HG03457 (cell line): ENCODE measurements around the gene IER5.
"Not testable (repeated sequence)": the region's sequence is repeated elsewhere in the genome, so short reads cannot be mapped to it uniquely, and the experiment has no call there.

Experiments
- ATAC-seq: cut with Tn5 transposase; IDR thresholded peaks from one replicate; pipeline ENCODE4 v1.9.1; 2021; ENCODE audit warnings: moderate number of reproducible peaks; ENCODE audit not compliant: unreplicated experiment

IER5 gene

DNA sequence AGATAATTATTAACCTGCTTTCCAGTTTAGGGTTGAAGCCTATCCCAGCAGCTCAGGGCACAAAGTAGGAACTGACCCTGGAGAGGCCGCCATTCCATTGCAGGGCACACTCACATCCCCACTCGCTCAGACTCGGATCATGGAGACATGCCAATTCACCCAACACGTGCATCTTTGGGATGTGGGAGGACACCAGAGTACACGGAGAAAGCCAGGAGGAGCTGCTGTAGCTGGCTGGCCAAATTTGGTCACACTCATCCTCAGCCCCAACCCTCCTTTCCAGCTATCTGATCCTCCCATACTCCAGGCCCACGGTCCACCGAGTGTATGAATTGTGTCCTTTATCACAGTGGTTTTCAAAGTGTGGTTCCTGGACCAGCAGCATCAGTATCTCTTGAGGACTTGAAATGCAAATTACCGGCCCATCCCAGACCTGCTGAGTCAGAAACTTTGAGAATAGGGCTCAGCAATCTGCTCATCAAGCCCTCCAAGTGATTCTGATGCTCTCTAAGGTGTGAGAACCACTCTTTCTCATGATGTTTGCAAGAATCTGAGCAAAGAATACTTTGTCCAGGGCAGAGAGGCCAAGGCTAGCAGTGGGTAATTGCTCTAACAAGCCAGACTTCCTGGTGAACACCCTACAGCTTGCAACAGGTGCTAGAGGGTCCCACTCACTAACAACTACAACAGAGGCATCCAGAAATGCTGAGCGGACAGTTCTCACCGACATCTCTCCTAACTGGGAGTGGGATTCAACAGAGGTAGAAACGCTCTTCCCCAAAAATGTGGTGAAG is 26.3 kb downstream of the IER5 start:
- ATAC-seq: no peak

DNA sequence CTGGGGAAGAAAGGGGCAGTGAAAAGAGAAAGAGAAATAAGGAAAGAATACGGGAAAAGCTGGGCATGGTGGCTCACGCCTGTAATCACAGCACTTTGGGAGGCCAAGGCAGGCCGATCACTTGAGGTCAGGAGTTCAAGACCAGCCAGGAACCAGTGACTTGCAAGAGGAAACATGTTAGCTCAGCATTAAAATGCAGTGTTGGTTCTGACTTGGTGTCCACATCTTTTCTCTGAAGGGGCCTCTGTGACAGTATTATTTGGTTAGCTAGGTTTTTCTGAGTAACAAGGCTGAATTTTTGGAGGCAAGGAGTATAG is 26.8 kb downstream of the IER5 start:
- ATAC-seq: no peak

DNA sequence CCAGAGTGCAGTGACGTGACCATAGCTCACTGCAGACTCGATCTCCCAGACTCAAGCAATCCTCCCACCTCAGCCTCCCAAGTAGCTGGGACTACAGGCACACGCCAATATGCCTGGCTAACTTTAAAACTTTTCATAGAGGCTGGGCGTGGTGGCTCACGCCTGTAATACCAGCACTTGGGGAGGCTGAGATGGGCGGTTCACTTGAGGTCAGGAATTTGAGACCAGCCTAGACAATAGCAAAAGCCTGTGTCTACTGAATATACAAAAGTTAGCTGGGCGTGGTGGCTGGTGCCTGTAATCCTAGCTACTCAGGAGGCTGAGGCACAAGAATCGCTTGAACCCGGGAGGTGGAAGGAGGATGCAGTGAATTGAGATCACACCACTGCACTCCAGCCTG is 27.5 kb downstream of the IER5 start:
- not testable (repeated sequence) for ATAC-seq

DNA sequence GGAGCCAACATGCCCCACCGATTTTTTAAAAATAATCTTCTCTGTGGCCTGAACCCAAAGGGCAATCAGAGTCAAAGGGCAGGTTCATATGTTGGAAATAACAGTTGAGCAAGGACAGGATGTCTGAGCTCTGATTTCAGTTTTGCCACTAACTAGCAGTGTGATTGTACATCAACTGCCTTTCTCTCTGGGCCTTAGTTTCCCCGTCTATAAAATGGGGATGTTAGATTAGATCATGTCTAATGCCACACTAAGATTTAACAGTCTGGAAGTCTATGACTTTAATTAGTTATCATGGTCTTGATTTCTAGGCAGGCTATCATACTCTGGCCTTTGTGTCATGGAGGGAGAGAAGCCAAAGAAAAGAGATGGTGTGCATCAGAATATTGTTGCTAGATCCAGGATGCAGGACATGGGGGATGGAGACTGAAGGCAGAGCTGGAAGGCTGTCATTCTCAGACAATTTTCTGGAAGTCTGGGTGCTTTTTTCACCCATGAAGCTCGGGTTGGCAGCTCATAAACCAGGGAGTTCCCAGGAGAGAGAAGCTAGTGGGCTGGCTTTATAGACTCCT is 28.4 kb downstream of the IER5 start:
- ATAC-seq: no peak

DNA sequence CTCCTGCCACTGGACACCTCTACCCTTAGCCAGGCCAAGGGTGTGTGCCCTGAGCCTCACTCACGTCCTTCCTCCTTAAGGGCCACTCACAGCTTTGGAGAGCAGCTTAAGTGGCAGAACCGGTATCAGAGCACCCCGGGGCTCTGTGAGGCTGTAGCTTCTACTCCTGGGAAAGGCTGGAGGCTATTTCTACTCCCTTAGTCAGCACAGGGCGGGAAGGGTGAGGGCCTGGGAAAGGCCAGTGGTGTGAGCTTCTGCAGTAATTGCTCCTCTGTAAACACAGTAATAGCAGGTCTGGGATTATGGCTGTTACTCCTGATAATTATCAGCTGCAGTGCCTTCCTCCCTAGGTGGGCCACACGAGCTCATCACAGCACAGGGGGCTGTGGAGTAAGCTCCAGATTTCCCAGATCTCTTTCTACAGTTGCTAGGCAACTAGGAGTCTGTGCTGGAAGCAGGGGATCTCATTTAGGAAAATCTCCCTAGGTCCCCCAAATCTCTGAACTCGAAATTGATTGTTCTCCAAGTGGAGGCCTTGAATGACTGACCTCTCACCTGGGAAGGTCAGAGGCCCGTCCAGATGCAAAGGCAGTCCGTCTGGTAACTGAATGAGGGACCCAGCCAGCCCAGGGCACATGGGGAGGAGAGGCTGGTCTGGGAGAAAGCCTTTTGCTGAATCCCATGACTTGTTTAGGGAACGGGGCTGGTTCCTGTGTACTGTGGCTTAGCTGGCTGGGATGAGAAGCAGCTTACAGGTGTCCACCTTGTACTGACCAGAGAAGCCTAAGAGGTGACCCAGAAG is 29.3 kb downstream of the IER5 start:
- ATAC-seq: no peak

DNA sequence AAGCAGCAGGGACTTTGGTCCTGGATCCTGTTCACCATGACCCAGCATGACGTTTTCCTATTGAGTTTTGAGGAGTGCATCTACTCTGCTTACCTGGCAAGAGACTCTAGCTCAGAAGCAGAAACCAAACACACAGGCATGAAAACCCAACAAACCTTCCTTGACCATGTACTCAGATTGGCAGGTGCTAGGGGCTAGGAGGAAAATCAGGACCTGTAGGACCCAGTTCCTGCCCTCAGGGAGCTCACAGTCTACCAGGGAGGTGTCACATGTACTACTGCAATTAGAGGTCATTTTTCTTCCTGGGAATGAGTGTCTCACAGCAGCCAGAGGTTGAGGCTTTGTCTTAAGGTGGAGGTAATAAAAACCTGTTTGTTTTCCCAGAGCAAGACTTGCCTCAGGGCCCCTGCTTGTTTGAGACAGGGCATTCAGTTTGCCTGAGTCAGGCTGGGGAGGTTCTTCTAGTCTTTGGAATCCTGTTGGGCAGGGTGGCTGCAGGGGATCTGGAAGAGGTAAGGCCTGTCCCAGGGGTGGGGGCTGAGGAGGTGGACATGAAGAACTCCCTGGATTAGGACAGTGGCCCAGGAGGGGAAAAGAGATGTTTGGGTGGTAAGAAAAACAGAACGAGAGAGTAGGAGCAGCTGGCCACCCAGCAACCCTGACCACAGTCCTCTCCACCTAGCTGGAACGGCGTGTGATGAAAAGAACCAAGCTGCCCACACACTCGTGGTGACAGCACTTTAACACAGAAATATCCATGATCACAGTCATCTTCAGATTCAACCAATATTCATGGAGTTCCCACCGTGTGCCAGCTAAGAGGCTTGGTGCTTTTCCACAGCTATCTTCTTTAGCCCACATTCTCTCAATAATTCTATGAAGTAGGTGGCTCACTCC is 30.8 kb downstream of the IER5 start:
- no peak for ATAC-seq

DNA sequence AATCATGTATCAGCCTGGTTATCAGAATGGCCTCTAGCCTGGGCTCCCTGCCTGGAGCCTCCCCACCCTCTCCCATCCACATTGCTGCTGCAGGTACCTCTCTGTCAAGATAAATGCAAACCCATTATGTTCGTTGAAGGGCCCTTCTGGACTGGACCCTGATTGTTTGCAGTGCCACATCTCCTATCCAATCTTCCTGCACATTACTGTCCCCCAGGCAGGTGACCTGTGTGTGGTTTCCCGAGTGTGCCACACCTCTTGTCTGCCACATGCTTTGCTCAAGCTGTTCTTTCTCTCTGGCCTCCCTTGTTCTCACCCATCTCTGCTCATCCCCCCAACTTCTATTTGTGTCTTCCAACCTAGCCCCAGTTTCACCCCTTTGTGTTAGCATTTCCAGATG is 32.4 kb downstream of the IER5 start:
- ATAC-seq: no peak

DNA sequence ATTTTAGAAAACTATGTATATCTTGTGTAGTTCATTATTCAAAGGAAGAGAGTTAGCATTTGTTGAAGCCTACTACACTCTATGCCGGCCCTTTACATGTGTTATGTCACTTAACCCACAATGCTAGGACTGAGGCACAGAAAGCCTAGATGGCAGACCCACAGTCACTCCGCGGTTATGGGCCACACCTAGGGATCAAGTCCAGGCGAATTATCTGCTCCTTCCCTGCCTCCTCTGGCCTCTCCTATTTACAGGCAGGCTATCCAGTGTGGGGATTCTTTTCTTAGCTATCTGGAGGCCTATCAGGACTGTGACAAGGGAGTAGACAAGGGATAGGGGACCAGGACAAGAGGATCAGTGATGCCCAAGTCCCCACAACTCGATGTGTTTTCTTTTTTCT is 33.0 kb downstream of the IER5 start:
- no peak for ATAC-seq

DNA sequence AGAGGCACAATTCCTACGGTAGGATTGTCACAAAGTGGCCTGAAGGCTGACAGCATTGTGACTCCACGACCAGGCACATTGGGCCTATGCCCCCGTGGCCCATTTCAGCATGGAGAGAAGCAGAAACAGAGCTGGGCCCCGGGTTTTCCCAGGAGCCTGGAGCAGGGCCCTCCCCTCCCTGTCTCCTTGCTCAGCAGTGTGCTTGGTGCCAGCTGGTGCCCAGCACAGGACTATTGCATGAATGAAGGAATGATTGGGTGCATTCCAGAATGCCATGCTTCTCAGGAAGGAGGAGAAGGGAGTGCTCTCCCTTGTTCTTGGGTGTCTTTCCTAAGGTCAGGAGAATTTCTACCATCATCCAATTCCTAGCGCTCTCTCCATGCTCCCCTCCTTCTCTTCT is 33.7 kb downstream of the IER5 start:
- no peak for ATAC-seq

DNA sequence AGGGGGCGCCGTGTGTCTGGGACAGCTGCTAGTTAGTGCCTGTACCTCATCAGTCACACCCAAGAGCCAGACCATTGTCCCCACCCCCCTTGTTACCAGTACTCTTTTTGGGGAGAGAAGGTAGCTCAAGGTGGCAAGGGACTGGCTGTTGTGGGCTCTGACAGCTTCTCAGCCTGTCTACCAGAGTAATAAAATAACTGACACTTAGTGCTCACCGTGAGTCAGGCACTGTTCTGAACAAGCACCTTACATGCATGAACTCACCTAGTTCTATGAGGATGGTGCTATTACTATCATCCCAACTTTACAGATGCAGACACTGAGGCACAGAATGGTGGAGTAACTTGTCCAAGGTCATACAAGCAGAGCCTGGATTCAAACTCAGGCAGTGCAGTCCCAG is 34.7 kb downstream of the IER5 start:
- no peak for ATAC-seq

DNA sequence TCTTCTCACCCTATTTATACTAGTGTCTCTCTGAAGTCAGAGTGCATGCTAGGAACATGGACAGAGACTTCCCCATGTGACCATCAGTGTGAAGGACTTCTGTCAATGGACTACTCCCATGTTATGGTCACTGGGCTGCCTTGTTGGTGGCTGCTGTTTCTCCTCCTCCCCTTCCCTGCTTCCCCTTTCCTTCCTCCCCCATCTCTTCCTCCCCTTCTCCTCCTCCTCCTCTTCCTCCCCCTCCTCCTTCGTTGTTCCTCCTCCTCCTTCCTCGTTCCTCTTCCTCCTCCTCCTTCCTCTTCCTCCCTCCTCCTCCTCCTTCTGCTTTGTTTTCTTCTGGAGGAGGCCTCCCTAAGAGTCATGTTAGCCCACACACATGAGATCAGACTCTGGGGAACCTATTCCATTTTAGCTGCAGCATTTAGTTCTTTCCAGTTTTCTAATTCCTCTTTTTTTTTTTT is 35.8 kb downstream of the IER5 start:
- no peak for ATAC-seq

DNA sequence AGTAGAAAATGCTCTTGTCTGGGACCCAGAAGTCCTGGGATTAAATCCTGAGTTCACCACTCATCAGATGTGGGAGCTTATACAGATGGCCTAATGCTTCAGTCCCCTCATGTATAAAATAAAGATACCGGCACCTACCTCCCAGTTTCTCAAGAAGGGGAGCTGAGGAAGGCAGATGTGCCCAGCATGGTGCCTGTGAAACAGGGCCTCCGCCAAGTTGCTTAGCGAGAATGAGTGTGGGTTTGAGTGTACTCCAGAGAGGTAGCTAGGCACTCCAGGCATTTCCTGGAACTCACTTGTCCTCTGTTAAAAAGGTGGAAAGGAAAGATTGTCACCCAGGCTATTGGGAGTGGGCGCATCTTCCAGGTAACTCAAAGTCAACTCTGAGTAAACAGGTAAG is 37.8 kb downstream of the IER5 start:
- ATAC-seq: no peak

DNA sequence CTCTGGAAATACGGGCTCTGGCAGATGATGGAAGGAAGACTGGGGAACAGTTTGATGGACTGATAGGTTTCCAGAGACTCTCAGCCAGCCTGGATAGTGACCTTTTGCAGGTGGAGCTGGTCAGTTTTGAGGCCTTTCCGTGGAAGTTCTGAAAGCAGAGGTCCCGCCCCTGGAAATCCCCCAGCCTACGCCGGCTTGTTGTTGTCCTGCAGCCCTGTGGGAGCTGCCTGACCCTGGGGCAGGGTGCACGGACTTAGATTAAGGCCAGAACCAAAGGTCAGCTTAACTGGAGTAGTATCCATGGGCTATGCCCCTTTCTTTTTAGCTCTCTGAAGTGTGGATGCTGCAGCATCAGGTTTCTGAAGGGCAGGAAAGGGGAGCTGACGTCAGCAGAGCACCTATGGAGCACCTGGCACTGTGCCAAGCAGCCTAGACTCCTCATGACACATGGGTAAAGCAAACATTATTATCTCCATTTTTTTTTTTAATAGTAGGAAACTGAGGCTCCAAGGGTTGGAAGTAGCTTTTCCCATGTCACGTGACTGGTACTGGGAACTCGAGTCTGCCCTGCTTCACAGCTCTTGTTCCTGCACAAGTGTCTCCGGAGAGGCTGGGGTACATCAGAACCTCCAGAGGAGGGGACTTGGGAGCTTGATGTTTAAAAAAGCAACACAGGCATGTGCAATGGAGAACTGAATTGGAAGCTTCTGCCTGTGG is 38.5 kb downstream of the IER5 start:
- ATAC-seq: no peak

DNA sequence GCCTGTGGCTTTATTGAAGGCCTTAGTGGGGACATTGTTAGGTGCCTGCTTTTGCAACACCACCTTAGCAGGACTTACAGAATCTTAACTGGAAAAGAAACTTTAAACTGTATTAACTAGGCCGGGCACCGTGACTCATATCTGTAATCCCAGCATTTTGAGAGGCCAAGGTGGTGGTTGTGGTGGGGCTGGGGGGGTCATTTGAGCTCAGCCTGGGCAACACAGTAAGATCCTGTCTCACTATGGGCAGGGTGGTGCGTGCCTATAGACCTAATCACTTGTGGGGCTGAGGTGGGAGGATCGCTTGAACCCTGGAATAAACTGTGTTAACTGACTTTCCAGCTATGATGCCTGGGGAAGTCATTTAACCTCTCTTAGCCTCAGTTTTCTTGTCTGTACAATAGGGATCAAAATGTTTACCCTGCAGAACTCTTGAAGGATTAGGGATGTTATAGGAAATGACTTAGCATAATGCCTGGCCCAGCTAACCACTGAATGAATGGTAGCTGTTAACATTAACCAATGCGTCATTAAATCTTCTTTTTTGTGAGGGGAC is 39.5 kb downstream of the IER5 start:
- ATAC-seq: no peak

DNA sequence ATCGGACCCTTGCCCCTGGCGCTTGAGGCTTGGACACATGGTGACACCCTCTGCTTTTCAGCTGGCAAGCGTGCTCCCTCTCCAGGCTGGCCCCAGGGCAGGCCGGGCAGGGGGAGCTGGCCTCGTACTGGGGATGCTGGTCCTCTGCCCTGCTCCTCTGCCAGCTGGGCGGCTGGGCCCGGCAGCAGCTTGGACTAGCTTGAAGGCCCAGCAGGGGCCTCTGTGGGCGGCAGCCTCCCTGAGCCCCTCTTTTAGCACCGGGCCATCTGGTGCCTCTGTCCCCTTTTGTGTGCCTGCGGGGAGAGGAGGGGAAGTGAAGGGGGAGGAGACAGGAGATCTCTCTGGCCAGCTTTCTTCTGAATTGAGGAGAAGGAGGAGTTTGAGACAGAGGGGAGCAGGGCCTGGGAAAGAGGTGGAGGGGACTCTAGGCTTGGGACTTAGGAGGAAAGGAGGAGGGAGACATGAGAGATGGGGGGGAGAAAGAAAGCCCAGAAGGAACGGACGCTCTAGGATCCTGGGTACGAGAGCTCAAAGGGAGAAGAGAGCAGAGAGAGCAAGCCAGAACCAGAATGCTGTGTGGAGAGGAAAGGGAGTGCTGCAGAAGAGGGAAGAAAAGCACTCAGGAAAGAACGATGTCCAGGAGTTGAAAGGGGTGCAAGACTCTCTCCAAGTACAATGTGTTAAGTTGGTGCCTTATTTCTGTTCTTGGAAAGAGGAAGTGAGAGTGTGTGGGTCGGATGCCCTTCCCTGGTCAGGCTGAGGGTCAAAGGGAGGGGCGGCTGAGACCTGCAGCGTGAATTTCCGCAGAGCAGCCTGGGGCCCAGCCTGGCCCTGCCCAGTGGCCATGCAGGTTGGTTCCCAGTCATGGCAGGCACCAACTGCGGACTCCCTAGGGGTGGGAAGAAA is 40.3 kb downstream of the IER5 start:
- no peak for ATAC-seq

DNA sequence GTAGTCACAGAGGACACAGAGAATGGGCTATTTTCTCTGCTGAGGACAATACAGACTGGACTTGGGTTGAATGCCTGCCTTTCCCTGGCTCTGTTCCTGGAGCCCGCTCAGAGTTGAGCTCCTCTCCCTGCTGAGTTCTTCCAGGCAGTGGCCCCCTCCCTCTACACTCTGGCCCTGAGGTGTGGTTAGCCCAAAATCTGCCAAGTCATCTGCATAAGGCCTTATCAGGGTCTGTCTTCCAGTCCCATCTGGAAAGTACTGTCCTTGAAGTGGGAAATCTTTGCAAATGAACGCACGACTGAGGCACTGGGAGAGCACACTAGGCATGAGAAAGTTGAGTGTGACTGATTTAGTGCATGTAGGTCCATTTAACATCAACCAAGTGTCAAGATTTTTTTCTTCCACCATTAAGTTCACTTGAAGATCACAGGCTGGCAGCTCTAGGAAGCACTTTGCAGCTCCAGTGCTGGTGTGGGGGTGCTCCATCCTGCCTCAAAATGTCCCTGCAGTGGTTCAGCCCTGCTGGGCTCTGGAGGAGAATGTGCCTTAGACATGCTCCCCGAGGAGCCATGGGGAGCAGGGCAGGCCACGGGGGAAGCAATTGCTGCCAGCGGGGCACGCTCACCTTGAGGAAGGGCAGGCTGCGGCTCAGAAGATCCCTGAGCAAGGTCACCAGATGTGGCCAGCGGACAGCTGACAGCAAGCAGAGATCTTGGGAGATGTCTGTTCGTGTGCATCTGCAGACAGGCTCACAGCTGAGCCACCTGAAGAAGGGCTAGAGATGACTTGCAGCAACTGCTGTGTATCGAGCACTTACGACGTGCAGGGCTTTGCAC is 41.5 kb downstream of the IER5 start:
- ATAC-seq: no peak

DNA sequence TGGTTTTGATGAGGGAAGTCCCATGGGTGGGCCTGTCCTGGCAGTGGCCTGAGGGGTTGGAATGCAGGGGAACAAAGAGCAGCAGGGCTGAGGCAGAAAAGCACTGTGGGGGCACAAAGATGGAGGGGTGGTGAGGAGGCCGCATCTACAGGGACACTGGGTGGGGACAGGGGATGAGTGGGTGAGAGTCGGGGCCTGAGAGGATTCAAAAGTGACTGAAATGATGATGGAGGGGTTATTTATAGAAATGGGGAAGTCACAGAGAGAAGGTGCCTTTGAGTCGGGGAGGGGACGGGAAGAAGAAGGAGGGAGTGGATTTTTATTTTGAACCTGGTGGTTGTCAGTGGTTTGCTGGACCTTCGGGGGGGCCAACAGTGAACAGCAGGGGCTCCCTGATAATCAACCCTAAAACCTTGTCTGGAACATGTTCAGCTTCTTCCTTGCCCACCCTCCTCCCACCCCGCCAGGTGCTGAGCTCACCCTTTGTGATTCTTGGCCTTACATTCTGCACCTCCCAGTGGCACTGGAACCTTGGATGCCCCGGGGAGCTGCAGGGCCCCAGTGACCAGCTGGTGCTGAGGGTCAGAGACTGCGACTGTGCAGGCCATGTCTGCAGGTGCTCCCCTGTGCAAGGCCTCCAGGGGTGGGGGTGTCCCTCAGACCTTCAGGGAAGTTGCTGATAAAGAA is 42.9 kb downstream of the IER5 start:
- no peak for ATAC-seq
